ENCODE data around the gene ICE2.

DNA sequence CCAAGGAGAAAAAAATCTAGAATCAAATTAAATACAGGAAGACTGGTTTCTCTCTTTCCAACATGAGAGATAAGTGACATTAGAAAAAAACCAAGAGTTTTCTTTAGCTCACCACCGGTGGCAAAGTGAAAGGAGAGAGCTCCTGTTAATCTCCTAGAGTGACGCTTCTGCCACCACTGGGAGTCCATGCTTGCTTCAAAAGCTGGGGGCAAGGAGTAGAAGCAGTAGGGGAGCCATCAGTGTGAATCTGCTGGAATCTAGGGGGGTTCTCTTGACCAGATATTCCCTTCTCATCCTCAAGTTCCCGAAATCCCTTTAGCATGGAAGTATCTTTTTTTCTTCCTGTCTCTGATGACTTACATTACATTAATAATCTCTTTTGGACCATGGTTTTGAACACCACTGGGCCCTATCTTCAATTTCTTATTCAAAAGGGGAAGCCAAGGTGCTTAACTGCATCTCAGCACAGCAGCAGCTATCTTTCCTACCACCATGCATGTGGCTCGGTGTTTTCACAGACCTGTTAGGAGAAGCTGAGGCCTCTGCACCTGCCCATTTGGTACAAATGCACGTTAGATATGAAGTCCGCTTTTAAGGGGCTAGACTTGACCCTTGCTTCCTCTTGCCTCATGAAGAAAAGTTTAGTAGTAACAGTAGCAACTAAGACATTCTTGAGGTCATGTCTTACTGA is 6.6 kb upstream of the ICE2 start:
- TF ChIP-seq, protein P1, sequence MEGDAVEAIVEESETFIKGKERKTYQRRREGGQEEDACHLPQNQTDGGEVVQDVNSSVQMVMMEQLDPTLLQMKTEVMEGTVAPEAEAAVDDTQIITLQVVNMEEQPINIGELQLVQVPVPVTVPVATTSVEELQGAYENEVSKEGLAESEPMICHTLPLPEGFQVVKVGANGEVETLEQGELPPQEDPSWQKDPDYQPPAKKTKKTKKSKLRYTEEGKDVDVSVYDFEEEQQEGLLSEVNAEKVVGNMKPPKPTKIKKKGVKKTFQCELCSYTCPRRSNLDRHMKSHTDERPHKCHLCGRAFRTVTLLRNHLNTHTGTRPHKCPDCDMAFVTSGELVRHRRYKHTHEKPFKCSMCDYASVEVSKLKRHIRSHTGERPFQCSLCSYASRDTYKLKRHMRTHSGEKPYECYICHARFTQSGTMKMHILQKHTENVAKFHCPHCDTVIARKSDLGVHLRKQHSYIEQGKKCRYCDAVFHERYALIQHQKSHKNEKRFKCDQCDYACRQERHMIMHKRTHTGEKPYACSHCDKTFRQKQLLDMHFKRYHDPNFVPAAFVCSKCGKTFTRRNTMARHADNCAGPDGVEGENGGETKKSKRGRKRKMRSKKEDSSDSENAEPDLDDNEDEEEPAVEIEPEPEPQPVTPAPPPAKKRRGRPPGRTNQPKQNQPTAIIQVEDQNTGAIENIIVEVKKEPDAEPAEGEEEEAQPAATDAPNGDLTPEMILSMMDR (conservative IDR thresholded peaks at IDR 0.05; ENCODE audit: low read depth, low read length): no peak
- no peak for TF ChIP-seq EZH2 (IDR thresholded peaks at IDR 0.05; ENCODE audit: borderline replicate concordance, low read depth, low read length, poor library complexity, severe bottlenecking)
